Measurements from ENCODE around the gene FAM185A. TPM values are rescaled to one million over a fixed set of nuclear protein-coding genes. Genes with fewer than 3 reads are reported as not detected.
A peak's percentile ranks its signal among the peaks of the same experiment; 100 is the strongest.
"Not testable (repeated sequence)": the region's sequence is repeated elsewhere in the genome, so short reads cannot be mapped to it uniquely, and the experiment has no call there.

The FAM185A gene
- 3.3 TPM for polyA plus RNA-seq (2013, experiment 1 of 2; ENCODE audit: insufficient read length)
- polyA plus RNA-seq (2013, experiment 2 of 2; ENCODE audit: insufficient read length) = 3.1 TPM

DNA sequence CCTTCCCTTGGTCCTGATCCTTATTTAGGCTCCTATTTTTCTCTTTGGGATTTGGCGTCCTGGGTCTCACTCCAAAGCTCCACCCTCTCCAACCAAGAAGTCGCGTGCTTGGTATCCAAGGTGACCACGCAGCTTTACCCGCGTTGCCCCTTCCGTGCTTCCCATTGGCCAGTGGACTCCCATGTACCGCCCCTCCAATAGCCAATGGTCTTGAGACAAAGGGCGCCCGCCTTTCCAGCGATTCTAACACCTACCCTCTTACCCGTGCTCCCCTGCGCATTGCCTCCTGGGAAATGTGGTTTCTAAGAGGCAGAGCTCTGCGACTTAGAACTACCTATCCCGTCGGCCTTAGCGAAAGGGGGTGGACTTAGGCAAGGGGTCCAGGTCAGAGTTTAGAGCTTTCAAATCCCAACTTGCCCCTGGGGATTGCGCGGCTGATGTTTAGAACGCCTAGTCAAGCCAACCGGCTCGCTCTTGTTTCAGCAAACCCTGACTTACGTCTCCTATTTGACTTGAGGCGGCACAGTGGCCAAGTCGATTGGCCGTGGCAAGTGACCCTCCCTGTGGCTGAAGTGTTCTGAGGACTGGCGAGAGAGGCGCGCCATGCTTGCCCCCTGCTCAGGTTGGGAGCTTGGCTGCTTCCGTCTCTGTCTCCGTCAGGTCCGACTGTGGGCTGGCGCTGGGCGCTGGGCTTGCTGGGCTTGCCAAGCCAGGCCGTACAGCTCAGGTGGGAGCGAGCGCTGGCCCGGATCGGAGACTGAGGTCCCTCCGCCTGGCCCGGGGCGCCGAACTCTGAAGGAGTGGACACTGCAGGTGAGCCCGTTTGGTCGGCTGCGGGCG is at the start of gene FAM185A:
TSS of gene FAM185A (plus strand) at position 395 of the 840 bp plus-strand sequence. CDS start at position 604, 209 bp downstream.
- peak; percentile 99 for DNase-seq

DNA sequence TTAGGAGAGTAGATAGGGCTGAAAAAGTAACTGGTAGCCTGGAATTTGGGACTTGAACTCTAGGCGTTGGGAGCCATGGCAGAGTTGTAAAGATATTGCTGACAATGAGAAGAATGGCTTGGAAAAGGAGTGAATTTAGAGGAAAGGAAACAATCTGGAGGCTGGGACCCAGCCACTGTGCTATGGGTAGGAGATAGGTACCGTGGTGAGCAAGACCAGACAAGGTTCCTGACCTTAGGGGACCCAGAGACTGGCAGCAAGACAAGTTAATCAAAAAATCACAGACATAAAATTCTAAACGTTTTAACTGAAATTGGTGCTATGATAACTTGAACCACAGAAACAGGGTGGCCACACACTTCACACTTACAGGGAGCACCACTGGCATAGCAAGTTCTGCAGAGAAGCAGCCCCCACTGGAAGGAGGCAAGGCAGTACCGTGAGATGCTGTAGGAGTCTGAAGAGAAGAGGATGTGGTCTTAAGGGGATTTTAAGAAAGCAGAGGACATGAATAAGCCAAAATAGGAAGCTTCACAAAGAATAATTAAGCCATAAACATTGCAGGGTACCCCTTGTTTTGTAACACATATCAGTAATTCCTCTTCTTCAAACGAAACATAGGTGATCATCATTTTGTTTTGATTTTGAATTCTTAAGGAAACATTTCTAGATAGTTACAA is 35.6 kb upstream of the FAM185A start:
- peak; percentile 4 for DNase-seq

DNA sequence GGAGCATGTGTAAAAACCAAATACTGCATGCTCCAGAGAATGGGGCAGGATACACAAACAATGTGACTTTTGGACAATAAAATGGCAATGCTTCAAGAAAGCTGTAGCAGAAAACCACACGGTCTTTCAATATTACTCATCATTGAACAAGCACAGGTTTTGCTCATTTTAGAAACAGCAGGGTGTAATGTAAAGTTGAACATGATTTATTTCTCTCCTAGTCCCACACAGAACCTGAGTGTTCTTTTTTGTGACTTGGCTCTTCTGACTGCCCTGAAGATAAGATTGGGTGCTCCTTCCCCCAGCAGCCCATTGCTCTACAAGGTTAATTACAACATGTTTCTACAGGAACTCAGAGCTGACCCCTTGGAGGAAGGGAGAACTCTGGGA is 35.1 kb upstream of the FAM185A start:
- DNase-seq = not testable (repeated sequence)

DNA sequence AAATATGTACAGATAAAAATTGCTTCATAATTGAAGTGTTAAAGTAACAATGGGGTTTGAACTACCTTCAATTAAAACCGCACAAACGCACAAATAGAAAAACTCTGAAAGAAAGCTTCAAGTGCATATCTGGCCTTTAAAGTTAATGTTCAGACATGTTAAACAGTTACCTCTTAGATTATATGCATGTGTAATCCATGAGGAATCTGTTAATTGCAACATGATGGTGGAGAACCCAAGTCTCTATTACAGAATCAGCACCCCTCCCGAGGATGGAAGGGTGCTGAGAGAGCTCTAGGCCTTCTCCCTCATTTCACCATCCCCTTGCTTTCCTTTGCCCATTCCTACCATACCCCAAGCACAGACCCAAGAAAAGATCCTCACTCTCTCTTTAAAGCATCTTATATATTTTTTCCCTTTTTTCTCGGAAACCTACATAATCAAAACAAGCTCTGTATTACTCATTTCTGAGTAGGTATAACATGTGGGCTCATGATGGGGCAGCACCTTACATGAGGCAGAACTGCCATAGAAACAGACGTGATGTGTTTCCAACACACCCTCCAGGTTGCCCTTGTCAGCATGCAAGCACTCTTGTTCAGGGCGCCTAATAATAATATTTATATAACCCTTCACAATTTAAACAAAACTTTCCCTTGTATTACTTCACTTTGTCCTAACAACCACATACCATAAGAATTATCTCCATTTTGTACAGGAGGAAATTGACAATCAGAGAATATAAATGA is 33.9 kb upstream of the FAM185A start:
- peak; percentile 4 for DNase-seq

DNA sequence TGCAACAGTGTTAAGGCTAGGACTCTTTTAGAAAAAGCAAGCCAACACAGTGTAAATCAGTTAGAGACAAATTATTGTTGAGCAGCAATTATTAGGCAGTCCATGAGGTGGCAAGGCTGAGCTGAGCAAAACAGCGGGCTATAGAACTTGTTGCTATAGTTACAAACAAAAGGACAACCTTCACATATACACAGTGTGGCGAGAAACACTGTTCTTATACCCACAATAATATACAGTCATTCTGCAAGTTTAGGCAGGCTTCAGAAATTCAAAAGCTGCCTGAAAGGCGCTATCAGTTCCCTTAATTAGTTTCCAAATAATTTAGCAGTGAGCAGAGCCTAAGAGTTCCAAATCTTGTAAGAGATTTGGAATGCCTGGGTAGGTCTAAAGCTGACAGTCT is 33.1 kb upstream of the FAM185A start:
- not testable (repeated sequence) for DNase-seq

DNA sequence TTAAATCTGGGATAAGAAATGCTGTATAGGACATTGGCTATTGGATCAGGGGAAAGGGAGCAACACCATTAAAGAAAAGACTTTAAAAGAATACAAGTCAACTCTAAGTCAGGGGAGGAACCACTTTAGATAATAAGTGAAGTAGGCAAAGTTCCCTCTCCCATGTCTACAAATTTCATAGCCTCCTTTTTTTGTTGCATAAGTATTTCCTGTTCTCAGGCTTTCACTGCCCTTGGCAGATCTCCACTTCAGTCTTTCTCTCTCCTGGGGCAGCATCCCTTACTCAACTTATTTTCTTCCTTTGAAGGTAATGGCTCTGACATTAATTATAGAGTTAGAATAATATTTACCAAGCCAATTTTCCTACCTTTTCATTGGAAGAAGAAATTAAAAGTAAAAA is 30.3 kb upstream of the FAM185A start:
- DNase-seq = peak; percentile 9

DNA sequence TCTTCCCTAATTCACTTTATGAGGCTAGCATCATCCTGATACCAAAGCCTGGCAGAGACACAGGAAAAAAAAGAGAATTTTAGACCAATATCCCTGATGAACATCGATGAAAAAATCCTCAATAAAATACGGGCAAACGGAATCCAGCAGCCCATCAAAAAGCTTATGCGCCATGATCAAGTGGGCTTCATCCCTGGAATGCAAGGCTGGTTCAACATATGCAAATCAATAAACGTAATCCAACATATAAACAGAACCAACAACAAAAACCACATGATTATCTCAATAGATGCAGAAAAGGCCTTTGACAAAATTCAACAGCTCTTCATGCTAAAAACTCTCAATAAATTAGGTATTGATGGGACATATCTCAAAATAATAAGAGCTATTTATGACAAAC is 22.6 kb upstream of the FAM185A start:
- not testable (repeated sequence) for DNase-seq

DNA sequence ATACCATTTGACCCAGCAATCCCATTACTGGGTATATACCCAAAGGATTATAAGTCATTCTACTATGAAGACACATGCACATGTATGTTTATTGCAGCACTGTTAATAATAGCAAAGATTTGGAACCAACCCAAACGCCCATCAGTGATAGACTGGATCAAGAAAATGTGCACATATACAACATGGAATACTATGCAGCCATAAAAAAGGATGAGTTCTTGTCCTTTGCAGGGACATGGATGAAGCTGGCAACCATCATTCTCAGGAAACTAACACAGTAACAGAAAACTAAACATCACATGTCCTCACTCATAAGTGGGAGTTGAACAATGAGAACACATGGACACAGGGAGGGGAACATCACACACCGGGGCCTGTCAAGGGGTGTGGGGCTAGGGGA is 19.1 kb upstream of the FAM185A start:
- DNase-seq = not testable (repeated sequence)

DNA sequence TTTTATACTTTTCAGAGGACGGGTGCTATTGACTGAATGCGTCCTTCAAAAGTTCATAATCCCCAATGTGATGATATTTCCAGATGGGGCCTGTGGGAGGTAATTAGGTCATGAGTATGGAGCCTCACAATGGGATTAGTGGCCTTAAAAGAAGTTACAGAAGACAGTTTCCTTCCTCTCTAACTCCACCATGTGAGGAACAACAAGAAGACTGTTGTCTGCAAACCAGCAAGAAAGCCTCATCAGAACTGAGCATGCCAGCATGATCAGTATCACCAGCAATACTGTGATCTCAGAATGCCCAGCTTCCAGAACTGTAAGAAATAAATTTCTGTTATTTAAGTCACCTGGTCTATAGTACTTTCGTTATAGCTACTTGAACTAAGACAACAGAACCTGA is 18.4 kb upstream of the FAM185A start:
- not testable (repeated sequence) for DNase-seq

DNA sequence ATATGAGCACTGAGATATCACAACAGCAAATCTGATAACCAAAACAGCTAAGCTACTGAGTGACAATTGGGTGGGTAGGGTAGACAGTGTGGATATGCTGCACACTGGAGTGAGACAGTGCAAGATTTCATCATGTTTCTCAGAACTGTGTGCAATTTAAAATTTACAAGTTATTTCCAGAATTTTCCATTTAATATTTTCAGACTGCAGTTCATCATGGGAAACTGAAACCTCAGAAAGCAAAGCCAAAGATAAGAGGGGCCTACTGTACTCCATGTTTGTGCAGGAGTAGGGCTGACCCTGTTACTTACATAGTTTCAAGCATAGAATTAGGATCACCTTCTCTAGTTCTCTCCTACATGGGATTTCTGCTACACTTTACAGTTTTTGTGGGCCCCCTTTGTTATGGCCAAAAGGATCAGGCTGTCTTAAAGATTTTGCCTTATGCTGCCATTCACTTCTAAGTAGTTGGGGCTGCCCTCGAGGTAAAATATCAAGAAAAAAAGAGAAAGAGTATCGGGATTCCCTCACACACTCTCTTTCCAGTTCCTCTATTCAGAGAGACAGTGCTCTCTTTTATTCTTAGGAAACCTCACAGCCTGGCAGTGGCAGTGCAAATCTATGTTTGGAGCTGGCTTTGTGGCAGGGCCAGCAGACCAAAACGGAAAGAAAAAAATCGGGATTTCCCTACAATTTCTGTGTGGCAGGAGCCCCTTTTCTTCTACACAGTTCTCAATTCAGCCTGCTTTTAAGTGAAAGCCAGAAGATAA is 6.6 kb upstream of the FAM185A start:
- not testable (repeated sequence) for DNase-seq

DNA sequence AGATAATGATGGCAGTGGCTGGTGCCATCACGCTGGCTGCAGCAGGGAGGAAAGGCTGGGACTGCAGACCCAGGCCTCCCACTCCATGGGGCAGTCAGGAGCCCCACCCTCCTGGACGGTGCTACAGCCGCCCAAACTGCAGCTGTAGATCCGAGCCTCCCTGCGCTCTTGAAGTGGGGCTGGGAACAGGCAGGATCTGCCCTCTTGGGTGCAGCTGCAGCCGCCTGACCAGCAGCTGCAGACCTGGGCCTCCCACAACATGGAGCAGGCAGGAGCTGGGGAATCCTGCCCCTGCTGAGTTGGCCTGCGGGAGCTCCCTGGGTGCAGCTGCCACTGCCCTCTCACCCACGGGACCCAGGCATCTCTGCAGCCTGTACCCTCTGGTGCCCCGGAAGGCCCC is 4.9 kb upstream of the FAM185A start:
- DNase-seq = not testable (repeated sequence)

DNA sequence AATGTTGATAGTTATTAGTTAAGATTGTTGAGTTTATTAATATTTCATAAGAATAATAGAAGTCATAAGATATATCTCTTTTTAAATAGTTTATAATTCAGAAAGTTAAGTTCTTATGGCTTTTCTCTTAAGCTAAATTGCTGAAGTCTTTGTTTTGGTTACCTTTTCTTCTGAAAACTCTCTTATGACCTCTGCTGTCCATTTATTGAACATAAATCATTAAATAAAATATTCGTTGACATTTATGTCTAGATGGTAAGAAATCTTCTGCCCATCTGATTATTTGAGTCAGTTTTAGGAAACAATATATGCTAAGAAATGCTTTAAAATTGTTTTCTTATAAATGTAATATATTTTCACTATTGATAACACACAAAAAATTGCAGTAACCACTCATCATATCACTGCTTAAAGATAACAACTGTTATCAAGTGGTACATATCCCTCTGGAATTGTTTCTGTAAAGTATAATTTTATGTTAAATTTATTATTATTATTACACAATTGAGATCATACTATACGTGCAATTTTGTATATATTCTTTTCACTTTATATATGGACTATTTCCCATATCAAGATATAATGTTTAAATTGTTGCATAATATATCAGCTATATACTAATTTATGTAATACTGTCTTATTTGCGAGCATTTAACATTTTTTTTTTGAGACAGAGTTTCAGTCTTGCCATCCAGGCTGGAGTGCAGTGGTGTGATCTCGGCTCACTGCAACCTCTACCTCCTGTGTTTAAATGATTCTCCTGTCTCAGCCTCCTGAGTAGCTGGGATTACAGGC is 3.1 kb upstream of the FAM185A start:
- DNase-seq = not testable (repeated sequence)

DNA sequence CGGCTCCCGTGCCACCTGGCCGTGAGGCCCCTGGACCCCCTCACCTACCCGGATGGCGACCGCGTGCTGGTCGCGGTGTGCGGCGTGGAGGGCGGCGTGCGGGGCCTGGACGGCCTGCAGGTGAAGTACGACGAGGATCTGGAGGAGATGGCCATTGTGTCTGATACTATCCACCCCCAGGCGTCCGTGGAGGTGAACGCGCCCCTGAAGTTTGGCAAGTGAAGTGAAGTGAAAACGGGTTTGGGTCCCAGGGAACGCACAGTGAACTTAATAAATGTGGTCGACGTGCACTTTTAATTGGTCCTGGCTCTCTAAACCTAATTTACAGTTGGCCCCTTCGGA is 617 bp downstream of the FAM185A start:
- DNase-seq = not testable (repeated sequence)

DNA sequence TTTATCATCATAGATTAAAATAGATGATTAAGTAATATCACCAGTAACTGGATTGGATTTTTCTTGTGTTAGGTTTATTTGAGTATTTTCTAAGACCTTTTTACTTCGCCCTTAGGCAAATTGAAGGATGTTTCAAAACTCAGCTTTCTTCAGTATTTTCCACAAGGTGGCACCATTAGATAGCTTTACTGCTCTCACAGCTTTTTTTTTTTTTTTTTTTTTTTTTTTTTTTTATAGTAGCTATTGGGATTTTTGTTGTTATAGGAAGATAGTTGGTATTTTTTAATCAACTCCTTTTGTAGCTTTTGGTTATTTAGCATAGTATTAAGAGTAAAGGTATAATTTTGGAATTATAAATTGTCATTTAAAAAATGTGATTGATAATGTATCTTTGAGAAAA is 9.4 kb downstream of the FAM185A start:
- DNase-seq = not testable (repeated sequence)

DNA sequence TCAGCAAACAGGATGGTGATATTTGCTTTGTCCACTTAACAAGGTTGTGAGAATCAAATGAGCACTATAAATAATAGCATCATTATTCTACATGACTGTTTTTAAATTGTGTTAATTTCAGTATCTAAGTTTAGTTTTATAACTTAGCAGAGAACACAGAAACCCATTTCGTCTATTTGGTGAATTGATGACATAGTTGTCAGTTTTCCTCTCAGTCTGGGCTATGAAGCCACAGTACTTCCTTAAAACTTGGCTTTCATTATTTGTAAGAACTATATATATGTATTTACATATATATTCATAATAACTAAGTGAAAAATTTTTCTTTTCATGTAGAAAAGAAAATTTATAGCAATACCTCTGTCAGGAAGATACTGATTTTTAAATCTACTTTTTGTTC is 11.1 kb downstream of the FAM185A start:
- not testable (repeated sequence) for DNase-seq

DNA sequence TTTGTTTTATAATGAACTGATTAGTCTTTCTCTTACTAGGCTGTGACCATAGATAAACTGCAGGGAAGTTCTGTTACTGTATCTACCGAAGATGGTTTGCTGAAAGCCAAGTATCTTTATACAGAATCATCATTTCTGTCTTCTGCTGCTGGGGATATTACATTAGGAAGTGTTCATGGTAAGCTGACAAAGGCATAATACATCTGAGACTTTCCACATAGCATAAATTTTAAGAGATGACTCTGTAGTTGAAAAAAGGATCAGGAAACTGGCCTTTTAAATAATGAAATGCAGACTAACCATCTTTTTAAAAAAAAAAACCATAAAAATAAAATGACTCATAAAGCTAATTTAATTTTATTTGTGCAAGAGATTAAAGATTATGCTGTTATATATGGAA is 12.4 kb downstream of the FAM185A start:
- DNase-seq = not testable (repeated sequence)

DNA sequence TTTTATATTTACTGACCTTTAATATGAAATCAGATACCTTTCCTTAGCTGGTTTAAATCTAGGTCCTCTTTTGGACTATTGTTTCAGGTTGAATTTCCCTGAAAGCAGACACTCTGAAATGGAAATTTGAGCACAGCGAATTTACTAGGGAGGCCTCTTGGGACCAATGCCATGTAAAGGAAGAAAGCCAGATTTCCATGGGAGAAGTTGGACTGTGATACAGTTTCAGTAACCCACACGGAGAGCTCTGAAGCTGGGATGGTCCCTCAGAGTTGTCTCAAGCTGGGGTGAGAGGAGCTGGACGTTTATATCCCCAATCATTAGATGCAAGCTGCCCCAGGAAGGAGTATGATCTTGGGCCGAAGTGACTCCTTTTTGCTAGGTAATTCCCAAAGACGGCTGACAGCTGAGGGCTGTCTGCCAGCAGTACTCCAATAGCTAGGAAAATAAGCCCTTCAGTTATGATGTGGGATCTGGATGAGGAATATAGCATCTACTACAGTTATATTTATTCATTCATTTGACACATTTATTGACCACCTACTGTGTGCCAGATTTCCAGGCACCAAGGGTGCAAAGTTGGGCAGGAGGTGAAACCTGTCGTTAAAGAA is 14.6 kb downstream of the FAM185A start:
- not testable (repeated sequence) for DNase-seq

DNA sequence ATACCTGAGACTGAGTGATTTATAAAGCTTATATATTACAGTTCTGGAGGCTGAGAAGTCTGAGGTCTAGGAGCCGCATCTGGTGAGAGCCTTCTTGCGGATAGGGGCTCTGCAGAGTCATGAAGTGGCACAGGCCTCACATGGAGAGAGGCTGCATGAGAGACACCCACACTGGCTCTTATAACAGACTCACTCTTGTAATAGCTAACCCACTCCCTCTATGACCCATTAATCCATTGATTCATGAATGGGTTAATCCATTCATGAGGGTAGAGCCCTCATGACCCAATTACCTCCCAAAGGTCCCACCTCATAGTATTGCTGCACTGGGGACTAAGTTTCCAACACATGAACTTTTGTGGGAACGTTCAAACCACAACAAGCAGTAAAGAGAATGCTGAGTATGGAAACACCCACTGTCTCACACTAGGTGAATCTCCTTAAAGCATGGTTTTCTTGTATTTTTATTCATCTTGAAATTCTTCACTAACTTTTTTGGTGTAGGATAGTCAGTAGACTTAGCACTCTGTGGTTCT is 20.9 kb downstream of the FAM185A start:
- DNase-seq = not testable (repeated sequence)

DNA sequence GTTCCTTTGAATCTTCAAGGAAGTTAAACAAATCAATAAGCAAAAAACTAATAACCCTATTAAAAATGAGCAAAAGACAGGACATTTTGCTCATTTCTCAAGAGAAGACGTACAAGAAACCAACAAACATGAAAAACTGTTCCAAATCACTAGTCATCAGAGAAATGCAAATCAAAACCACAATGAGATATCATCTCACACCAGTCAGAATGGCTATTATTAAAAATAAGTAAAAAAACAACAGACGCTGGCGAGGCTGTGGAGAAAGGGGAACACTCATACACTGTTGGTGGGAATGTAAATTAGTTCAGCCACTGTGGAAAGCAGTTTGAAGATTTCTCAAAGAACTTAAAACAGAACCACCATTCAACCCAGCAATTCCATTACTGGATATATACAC is 21.7 kb downstream of the FAM185A start:
- not testable (repeated sequence) for DNase-seq

DNA sequence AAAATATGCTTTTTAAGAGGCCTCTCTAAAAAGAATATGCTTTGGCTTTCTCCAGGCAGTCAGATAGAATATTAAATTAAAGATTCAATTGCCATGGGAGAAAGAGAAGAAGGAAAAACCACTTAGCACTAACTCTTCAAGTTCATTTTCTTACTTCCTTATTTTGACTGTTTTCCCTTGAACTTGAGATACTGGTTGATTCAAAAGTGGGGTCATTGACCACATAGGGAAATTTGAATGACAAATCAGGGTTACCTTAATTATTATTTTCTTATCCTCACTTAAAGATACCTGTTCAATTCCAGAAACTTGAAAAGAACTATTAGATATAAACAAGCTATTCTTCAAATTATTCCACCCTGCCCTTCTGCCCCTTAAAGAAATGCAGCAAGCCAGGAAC is 27.4 kb downstream of the FAM185A start:
- DNase-seq = not testable (repeated sequence)

DNA sequence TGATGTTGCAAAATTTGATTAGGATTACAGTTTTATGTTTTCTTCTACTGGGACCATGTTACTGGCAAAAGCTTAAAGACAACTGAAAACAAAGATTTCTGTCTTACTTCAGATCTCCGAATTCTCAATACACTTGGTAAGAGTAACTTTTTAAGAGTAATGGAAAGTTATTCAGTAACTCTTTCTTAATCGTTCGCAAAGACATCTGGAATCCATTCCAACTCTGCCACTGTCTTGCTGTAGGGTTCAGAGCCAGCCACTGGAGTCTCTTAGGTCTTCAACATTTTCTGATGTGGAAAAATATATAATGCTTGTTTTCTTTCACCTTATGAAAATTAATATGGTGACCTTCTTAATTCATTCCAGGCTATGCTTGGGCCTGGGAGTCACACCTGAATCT is 29.9 kb downstream of the FAM185A start:
- not testable (repeated sequence) for DNase-seq
